Endometrial microvascular endothelial cells (primary cell): ENCODE results near the gene CHRM1. TPM values are rescaled to one million over a fixed set of nuclear protein-coding genes. Genes with fewer than 3 reads are reported as not detected.

Experiments
- in situ Hi-C: cut with HindIII; loops from 2 replicates; pipeline ENCODE4 v1.10.0; 2017; ENCODE audit warnings: low sequenced_read_pairs, low pct_unique_long_range_greater_than_20kb; ENCODE audit errors: inconsistent ontology term
- total RNA-seq: library from RNA; depleted of rRNA; stranded (reverse); fragments of >200 nt; gene quantifications from one replicate; pipeline ENCODE4 v1.2.3, GENCODE V29; 2015; ENCODE audit errors: inconsistent ontology term

The CHRM1 gene
- total RNA-seq, 1 donor from 2014 or later: not detected

DNA sequence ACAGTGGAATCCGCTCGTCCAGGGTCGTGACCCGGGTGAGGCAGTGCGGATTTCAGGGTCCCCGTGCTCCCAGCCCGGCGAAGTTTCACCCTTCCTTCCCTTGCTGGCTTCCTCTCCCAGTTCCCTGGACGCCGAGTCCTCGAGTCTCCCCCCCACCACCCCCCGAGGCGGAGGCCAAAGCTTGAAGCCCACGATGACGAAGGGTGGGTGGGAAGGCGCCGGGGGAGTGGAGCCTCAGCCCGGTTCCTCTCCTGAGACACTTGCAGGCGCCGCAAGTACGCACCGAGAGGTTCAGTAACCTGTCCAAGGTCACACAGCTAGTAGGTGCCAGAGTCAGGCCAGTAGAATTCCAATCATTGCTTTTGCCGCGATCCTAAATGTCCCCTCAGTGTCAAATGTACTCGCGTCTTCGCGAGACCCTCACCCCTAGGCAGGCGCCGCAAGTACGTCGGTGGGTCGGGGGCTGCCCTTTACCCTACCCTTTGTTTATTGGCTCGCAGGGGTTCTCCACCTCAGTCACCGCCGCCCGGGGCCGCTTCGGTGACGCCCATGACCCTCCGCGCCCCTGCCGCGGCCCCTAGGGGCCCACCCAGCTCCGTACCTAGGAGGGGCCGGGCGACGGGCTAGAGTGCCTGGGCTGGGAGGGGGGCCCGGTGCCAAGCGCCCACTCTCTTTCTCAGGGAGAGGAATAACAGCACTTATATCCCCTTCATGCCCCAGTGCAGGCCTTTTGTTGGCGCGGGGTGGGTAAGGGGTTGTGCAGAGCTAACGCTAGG lies 5.7 kb upstream of the CHRM1 start:
- in situ Hi-C loops: no loop called here

DNA sequence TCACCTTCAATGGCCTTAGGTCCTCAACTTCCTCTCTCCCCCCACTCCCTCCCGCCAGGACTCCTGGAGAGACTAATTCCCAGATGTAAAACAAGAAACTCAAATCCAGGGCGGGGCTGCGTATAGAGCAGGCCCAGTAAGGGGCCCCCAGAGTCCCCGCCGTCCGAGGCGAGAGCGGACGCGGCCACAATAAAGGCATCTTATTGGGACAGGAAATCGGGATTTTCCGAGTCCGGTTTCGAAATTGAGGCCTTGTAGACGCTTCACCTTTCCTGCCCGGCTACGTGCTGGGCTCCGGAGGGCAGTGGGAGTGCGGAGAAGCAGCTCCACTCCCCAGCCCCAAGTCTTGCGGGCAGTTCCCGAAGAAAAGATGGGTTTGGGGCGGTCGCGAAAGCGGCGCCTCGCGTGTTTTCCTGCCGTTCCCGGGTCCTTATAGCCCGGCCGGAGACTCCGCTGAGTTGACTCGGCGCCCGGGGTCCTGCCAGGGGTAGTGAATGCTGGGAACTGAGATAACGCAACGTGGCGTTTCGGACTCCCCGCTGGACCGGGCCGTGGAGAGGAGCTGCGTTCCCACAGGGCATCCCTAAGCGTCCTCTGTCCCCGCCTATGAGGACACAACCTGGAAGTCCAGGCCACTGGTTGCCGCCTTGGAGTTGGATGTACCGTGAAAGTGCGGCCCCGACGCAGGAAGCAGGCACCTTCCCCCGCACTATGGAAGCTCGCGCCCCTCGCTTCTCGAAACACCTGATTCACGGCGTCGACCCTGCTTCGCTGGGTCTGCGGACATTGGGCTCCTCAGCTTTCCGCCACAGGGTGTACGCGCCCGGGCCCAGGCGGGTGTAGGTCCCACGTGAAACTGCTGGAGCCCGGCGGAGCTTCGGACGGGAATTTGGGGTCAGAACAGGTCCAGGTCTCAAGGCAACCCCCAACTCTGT lies 4.8 kb upstream of the CHRM1 start:
- in situ Hi-C loops: no loop called here

DNA sequence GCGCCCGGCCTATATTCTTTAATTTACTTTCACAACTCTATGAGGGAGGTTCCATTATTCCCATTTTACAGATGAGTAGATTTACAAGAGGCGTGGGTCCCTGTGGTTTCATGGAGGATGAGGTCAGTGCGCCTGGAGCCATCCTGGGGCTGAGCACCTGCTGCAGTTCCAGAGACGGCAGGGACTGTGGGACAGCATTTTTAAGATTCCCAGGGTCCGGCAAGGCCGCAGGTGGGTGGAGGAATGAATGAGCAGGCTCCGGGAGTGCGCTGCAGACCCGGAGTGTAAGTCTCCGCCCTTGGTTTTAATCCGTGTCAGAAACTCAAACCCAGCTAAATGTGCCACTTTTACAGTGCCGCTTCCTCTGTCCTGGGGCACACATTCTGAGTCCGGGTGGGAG lies 4.1 kb upstream of the CHRM1 start:
- in situ Hi-C loops: no loop called here

DNA sequence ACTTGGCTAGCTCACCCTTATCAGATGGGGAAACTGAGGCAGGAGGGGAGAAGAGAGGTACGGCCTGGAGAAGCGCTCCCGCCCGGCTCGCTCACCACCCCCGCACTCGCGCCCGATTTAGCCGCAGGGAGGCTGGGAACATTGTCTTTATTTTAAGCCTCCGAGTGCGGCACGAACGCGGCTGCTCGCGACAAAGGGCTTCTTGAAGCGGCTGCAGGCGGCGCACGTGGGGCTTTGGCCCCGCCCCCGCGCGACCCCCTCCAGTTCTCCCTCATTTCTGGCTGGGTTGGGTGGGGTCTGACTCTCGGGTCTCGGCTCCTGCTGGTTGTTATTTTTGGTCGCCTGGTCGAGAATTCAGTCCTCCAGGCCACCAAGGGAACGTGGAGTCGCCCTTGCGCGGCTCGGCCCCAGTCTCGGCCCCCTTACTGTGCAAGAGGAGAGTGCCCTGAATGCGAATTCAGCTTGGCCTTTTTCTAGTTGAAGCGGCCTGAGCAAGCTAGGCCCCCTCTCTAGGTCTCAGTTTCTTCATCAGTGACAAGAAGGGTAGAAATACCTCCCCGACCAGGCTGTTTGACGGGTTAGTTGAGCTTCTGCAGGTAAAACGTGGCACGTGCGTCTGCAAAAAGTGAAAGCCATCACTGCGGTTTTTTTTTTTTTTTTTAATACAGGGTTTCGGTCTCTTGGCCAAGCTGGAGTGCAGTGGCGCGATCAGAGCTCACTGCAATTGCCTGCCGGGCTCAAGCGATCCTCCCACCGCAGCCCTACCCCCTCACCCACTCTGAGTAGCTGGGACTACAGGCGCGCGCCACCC lies 2.6 kb upstream of the CHRM1 start:
- in situ Hi-C loops: loop anchor here (25.0 kb wide), 1 partner anchor 88 kb away; the partner anchor contains the start of gene SLC22A8

DNA sequence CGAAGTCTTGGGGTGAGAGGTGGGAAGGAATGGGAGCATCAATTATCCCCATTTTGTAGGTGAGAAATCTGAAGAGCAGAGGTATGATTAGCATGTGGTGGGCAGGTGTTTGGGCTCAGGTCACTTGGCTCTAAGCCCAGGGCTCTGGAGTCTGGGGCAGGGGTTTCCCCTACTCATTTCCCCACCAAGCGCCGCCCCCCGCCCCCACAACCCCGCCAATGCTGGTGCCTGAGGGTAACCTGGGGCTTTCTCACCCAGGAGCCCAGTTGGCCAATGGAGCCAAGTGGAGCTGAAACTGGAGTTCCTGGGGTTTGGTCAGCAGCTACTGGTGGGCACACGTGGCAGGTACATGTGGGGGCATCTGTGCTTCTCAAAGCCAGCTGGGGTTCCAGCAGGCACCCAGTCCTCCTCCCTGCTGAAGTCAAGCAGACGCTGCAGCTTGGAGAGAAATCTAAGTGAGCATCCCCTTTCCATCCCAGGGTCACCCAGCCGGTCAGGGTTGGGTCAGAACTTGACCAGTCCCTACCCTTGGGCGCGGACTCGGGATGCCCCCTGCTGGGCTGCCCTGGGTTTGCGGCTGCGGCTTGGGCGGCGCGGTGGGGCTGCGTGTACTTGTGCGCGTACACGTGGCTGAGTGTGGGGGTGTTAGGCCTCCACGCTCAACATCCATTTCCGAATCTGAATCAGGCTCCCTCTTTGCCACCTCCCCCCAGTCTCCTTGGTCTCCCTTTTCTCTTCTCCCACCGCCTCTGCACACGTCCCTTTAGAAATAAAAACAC lies 1.7 kb upstream of the CHRM1 start:
- in situ Hi-C loops: loop anchor here (25.0 kb wide), 1 partner anchor 89 kb away; the partner anchor contains the start of gene SLC22A8

DNA sequence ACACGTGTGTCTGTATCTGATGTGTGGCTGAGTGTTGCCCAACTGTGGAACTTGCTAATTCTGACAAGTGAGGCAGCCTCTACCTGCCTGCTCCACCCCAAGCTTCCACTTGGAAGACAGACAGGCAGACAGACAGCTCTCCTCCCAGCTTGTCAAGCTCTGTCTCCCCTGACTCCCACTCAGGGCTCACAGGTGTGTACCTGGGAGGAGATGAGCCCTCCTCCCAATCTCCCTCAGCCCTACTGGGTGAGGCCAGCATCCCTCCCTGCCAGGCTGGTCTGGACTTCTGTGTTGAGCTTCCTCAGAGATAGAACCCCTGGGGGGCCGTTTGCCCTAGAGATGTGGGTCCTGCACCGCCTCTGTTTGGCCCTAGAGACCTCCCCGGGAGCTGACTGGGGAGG lies 1.0 kb upstream of the CHRM1 start:
- in situ Hi-C loops: loop anchor here (25.0 kb wide), 1 partner anchor 90 kb away; the partner anchor contains the start of gene SLC22A8

DNA sequence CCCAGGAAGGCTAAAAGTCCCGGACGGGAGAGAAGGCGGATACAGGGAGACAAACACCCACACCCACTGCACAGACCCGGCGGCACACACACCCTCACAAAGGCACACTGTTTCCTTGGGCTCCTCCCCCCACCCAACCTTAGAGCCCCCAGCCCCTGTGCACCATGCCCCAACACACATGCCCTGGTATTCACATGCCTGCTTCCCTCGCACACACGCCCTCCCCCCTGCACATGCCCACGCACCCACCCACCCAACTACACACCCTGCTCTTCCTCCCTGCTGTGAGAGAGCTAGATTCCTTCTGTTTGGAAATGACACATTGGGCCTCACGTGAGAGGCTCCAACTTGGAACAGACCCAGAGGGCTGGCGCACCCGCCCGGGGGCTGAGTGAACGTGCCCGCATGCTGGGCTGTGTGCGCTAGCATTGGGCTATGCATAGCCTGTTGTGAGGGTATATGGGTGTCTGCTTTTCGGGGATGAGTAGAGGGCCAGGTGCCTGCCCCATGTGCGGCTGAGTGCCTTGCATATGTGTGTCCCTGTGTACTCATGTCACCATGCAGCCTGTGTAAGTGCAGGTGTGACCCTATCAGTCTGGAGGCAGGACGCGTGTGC lies 518 bp upstream of the CHRM1 start:
- in situ Hi-C loops: loop anchor here (25.0 kb wide), 1 partner anchor 91 kb away; the partner anchor contains the start of gene SLC22A8

DNA sequence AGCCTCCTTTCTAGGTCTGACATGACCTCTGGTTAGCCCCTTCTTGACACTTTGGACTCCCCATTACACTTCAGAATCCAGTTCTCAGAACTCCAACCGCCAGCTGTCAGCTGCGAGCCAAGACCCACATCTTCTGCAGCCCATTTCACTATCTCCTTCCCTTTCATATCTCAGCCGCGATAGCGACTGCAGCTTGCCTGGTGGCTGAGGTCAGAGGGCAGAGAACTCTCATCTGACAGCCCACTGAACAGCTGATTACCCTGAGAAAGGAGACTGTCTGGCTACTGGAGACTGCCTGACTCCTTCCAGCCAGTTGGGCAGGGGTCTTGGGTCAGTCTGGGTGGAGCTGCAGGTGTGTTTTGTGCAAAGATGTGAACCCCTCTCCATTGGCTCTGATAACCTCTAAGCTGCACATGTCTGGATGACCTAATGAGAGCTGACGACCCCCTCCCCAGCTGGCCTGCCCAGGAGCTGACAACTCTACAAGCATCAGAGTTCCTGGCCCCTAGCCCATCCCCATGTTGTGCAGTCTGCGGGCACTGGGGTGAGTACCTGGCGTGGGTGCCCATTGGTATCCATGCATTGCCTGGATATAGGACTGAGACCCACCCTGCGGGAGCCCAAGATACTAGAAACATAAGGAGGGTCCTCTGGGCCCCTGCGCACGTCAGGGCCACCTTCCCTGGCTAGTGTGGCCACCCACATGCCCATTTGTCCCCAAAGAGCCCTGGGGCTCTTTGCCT lies 1.1 kb downstream of the CHRM1 start:
- in situ Hi-C loops: loop anchor here (25.0 kb wide), 1 partner anchor 92 kb away; the partner anchor contains the start of gene SLC22A8

DNA sequence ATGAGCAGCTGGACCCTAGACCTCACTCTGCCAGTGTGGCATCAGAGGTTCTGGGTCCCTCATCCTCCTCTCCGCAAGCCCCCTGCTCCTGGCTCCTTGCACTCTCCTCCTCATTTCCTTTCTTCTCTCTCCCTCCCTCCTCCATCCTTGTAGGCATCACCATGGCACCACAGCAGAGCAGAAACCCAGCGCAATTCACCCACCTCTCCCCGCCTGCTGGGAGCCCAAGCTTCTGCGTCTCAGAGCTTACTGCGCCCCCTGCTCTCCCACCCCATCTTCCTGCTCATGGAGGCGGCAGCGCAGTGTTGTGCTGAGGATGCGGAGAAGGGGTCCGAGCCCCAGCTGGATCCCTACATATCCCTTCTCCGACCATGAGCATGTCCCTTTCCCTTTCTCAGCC lies 1.7 kb downstream of the CHRM1 start:
- in situ Hi-C loops: loop anchor here (25.0 kb wide), 1 partner anchor 93 kb away; the partner anchor contains the start of gene SLC22A8

DNA sequence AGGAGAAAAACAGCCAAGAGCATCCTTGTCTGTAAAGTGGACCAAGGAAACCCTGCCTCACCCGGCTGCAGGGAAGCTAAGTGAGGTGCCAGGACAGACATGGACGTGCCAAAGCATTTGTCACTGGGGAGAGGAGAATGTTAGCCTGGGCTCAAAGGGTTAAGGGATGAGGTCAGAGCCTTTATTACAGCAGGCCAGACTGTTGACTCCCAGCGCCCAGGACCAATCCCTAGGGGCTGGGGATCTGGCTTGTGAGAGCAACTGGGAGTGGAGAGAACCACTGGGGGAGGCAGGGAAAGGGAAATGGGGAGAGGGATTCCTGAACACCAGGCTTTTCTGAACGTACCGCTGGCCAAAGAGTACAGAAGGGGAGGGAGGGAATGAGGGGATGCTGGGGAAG lies 2.6 kb downstream of the CHRM1 start:
- in situ Hi-C loops: loop anchor here (25.0 kb wide), 1 partner anchor 94 kb away; the partner anchor contains the start of gene SLC22A8

DNA sequence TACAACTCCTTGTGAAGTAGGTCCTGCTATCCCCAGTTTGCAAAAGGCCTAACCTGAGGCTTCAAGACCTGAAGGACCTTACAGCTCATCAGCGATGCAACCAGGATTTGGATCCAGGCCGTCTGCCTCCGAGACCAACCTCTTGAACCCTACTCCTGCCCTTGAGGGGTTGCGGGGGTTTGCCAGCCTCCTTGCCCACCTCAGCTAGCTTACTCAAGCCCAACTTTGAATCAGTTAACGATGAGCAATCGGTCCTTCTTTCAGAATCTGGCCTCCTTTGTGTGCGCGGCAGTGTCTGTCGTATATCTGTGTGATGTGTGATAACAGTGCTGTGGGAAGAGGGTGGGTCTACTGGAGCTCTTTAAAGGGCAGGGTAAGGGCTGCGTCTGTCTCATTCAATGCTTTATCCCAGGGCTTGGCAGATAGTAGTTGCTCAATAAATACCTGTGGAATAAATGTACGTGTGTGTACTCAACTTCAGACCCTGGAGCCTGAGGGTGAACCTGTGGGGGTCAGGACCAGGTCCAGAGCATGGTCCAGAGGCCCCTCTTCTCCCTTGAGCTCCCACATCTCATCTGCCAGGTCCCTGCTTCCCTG lies 3.2 kb downstream of the CHRM1 start:
- in situ Hi-C loops: loop anchor here (25.0 kb wide), 1 partner anchor 94 kb away; the partner anchor contains the start of gene SLC22A8

DNA sequence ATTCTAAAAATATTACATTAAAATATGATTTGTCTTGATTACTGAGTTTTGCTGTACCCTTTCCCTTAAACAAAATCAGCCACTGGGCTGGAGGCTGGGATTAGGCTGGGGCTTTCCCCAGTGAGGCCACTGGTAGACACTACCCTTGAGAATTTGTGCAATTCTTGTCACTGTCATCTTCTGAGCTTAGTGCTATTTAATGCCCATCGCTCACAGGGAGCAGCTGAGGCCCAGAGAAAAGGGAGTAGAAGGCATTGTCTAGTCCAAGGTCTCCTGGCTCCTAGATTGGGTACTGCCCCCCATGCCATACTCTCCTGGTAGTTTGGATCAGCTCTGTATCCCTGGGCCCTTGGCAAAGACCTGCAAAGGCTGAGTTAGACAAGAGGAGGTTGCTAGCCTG lies 6.7 kb downstream of the CHRM1 start:
- in situ Hi-C loops: loop anchor here (25.0 kb wide), 1 partner anchor 98 kb away; the partner anchor contains the start of gene SLC22A8

DNA sequence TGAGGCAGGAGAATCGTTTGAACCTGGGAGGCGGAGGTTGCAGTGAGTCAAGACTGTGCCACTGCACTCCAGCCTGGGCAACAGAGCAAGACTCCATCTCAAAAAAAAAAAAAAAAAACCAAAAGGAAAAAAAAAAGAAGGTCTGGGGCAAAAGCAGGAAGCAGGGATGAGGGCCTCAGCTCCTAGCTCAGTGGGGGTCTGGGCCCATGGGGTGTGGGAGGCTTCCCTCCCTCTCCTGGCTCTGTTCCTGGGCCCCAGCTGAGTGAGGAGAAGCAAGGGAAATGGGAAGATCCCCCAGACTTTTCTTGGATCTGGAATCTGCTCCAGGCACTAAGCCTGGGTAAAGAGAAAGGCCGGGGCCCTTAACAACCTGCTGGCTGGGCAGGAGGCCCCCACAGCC lies 8.9 kb downstream of the CHRM1 start:
- in situ Hi-C loops: loop anchor here (25.0 kb wide), 1 partner anchor 100 kb away; the partner anchor contains the start of gene SLC22A8

DNA sequence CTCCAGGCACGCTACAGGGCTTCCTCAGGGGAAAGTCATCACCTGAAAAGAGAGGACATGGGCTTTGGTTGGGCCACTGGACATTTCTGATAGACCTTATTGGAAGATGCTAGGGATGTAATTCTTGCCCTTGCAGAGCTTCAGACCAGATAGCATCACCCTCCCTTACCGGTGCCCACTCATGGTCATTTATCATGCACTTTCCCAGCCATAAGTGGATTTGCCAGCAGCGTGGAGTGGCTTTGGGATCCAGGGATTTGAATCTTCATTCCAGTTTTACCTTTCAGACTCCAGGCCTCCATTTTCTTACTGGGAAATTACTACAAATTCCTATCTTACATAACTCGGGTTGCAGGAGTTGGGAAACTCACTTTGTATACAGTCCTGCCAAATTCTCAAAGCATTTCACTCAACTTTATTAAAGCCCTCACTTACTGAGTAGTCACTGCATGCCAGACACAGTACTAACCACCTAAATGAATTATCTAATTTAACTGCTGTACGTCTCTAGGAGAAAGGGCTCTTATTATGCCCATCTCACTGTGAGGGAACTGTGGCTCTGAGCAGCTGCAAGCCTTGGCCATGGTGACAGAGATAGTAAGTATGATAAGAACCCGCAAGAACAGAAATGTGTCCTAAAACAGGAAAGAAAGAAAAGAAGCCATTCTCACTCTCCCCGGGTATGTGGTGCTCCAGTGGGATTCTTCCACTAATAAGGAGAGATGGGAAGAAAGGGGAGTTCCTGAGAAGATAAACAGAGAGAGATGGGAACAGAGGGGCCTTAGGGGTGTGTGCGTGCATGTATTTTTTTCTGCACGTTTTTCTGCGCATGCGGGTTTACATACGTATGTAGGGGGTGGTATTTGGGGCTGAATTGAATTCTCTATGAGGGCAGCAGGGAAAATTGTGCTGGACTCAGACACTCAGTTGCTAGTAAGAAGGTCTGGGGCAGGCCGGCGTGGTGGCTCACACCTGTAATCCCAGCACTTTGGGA lies 9.7 kb downstream of the CHRM1 start:
- in situ Hi-C loops: loop anchor here (25.0 kb wide), 1 partner anchor 101 kb away; the partner anchor contains the start of gene SLC22A8
